GM12874 (cell line): ENCODE data around the gene GSPT2.
"Not testable (repeated sequence)": the region's sequence is repeated elsewhere in the genome, so short reads cannot be mapped to it uniquely, and the experiment has no call there.

ENCODE experiments used
- TF ChIP-seq, protein P1 (sequence below): IDR thresholded peaks from 2 replicates; pipeline ENCODE4 v1.5.1; 2011; ENCODE audit warnings: low read depth, mild to moderate bottlenecking, control low read depth, low read length, moderate library complexity; ENCODE audit not compliant: insufficient read depth

Gene GSPT2

GRCh38 chrX:51743179-51743957 is at the start of gene GSPT2:
Gene GSPT2 (plus strand): TSS chrX:51743442. CDS start chrX:51743627, 185 bp downstream.
- TF ChIP-seq, protein P1, sequence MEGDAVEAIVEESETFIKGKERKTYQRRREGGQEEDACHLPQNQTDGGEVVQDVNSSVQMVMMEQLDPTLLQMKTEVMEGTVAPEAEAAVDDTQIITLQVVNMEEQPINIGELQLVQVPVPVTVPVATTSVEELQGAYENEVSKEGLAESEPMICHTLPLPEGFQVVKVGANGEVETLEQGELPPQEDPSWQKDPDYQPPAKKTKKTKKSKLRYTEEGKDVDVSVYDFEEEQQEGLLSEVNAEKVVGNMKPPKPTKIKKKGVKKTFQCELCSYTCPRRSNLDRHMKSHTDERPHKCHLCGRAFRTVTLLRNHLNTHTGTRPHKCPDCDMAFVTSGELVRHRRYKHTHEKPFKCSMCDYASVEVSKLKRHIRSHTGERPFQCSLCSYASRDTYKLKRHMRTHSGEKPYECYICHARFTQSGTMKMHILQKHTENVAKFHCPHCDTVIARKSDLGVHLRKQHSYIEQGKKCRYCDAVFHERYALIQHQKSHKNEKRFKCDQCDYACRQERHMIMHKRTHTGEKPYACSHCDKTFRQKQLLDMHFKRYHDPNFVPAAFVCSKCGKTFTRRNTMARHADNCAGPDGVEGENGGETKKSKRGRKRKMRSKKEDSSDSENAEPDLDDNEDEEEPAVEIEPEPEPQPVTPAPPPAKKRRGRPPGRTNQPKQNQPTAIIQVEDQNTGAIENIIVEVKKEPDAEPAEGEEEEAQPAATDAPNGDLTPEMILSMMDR = no peak

GRCh38 chrX:51694254-51694653 is 49.0 kb upstream of the GSPT2 start:
- TF ChIP-seq, protein P1 = no peak

- TF ChIP-seq, protein P1 = no peak
These were observed 45.8 kb upstream of the GSPT2 start for GRCh38 chrX:51697397-51697796.

DNA sequence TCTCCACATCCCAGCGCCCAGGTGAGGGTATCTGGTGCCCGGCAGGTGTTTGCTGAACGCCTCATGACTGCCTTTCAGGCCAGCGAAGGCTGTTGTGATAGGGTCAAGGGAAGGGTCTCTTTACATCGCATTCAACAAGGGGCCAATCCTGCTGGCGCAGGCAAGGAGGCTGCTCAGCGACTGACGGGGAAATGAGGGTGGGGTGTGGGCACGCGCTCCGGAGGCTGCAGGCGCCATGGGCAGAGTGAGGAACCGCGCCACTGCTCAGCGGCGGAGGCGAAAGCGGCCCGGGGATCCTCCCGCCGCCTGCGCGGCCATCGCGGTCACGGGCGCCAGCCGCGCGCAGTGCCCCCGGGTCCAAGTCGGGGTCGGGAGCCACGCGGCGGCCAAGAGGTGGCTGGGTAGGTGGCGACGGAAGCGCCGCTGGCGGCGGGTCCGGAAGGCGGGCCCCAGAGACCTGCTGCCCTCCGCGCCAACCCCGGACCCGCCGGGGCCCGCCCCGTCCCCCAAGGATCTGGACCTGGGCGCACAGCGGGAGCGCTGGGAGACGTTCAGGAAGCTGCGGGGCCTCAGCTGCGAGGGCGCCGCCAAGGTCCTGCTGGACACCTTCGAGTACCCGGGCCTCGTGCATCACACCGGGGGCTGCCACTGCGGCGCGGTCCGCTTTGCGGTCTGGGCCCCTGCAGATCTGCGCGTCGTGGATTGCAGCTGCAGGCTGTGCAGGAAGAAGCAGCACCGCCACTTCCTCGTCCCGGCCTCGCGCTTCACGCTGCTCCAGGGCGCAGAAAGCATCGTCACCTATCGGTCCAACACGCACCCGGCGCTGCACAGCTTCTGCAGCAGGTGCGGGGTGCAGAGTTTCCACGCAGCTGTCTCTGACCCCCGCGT is 32.7 kb upstream of the GSPT2 start, which contains the start of gene CENPVL1:
TSS of gene CENPVL1 (plus strand) at position 236 of the 888 bp plus-strand sequence. CDS start at position 236, 0 bp downstream.
- TF ChIP-seq, protein P1 = not testable (repeated sequence)

DNA sequence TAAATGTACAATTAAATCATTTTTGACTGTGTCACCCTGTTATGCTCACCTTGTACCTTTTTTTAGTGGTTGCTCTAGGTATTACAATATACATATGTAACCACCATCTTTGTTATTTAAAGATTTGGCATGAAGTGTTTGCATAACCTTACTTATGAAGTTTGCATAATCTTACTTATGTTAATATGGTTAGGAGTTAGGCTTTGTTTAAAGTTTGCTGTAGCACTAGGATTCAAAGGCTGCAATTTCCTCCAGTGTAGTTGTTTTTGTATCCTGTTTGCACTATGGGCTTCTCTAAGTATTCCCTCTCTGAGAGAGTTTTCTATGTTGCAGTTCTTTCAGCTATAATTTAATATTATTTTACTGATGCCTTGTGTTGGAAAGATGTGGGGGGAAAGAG is 15.0 kb upstream of the GSPT2 start:
- TF ChIP-seq, protein P1 = no peak

DNA sequence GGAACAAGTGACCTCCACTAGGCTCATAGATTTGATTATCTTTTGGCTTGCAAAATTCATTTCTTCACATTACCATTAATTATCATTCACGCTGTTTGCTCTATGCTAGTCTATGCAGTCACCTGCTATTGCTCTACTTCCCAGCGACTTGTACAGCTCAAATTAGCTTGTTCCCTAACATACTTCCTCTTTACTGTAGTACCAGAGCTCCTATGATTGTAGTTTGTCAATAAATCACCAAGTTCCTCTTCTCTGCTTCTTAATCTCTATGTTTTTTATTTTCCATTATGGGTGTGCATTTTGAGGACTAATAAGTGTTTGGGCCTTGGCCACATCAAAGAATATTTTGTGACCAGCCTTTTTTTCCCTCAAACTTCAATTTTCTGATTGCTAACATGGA is 6.2 kb upstream of the GSPT2 start:
- TF ChIP-seq, protein P1 = no peak

GRCh38 chrX:51742586-51742985 is 656 bp upstream of the GSPT2 start:
- TF ChIP-seq, protein P1 = no peak
